Measurements from ENCODE around the gene APRT. TPM values are rescaled to one million over a fixed set of nuclear protein-coding genes. Genes with fewer than 3 reads are reported as not detected.
"Not testable (repeated sequence)": the region's sequence is repeated elsewhere in the genome, so short reads cannot be mapped to it uniquely, and the experiment has no call there.

The APRT gene
- total RNA-seq, 6 donors from 2014 or later, result 76.5 to 147 (median 124) TPM

GRCh38 chr16:88793251-88793954 lies 18.3 kb downstream of the APRT start:
- DNase-seq (peak in 1 of 2 donors; percentile 48), ATAC-seq (ENCODE audit: low FRiP score in 2 of 2) (peak in 1 of 2 donors; percentile 17)
- TF ChIP-seq EP300 (IDR thresholded peaks at IDR 0.05), result no peak
- no peak for TF ChIP-seq POLR2AphosphoS5 (IDR thresholded peaks at IDR 0.05)
- H3K9me3 ChIP-seq, result no peaks in the 10 kb centered on the region
- H3K4me3 ChIP-seq, result no peak overlapping the region
- no peaks in the 10 kb centered on the region for H3K27me3 ChIP-seq
- peak overlapping the region in 1 of 4 donors; percentile 11 for H3K27ac ChIP-seq
- 31 to 52% methylated on average over 5 to 34 of the region's 35 CpGs for WGBS, 2 donors
- no peaks in the 10 kb centered on the region for H3K36me3 ChIP-seq
- peaks cover 4 to 39% (median 11%) of the 10 kb centered on the region in 4 donors for H3K4me1 ChIP-seq

GRCh38 chr16:88792668-88793250 lies 19.0 kb downstream of the APRT start:
- 86 to 92% methylated on average over 5 to 12 of the region's 12 CpGs for WGBS, 2 donors
- no peak for TF ChIP-seq EP300 (IDR thresholded peaks at IDR 0.05)
- no peak for TF ChIP-seq POLR2AphosphoS5 (IDR thresholded peaks at IDR 0.05)
- TF ChIP-seq CTCF (IDR thresholded peaks at IDR 0.05), result no peak
- TF ChIP-seq POLR2A (IDR thresholded peaks at IDR 0.05), result no peak
- DNase-seq (peak in 1 of 2 donors; percentile 58), ATAC-seq (ENCODE audit: low FRiP score in 2 of 2) (peak in 1 of 2 donors; percentile 47)
- Histone ChIP-seq H3K27ac (no peak overlapping the region), H3K36me3 (no peaks in the 10 kb centered on the region), H3K9me3 (no peaks in the 10 kb centered on the region), H3K4me3 (no peak overlapping the region), H3K27me3 (no peaks in the 10 kb centered on the region), H3K4me1 (peaks cover 4 to 39% (median 11%) of the 10 kb centered on the region in 4 donors)

- ATAC-seq (ENCODE audit: low FRiP score in 2 of 2) (peak in 1 of 2 donors; percentile 27), DNase-seq (no peak)
- no peak overlapping the region for H3K4me3 ChIP-seq
- no peak overlapping the region for H3K27ac ChIP-seq
- no peaks in the 10 kb centered on the region for H3K9me3 ChIP-seq
- H3K27me3 ChIP-seq, result no peaks in the 10 kb centered on the region
- 20 to 54% methylated on average over 1 to 13 of the region's 13 CpGs for WGBS, 2 donors
- no peaks in the 10 kb centered on the region for H3K36me3 ChIP-seq
- peaks cover 4 to 39% (median 11%) of the 10 kb centered on the region in 4 donors for H3K4me1 ChIP-seq
- TF ChIP-seq EP300 (IDR thresholded peaks at IDR 0.05) (no peak), CTCF (IDR thresholded peaks at IDR 0.05) (no peak), POLR2AphosphoS5 (IDR thresholded peaks at IDR 0.05) (no peak), POLR2A (IDR thresholded peaks at IDR 0.05) (no peak)
These were observed 19.6 kb downstream of the APRT start for GRCh38 chr16:88792078-88792550.

- H3K27ac ChIP-seq, result peak overlapping the region; percentile 1 to 62 (median 42)
- H3K9me3 ChIP-seq, result no peaks in the 10 kb centered on the region
- 18 to 23% methylated on average over 13 to 22 of the region's 24 CpGs for WGBS, 2 donors
- H3K4me3 ChIP-seq, result peak overlapping the region in 2 of 4 donors; percentile 13 to 14
- TF ChIP-seq EP300 (IDR thresholded peaks at IDR 0.05) (no peak), POLR2A (IDR thresholded peaks at IDR 0.05) (no peak), CTCF (IDR thresholded peaks at IDR 0.05) (no peak), POLR2AphosphoS5 (IDR thresholded peaks at IDR 0.05) (no peak)
- no peaks in the 10 kb centered on the region for H3K27me3 ChIP-seq
- peak; percentile 35 to 79 for ATAC-seq (ENCODE audit: low FRiP score in 2 of 2)
- no peaks in the 10 kb centered on the region for H3K36me3 ChIP-seq
- DNase-seq, result peak; percentile 77 to 86
- peaks cover 6 to 42% (median 13%) of the 10 kb centered on the region in 4 donors for H3K4me1 ChIP-seq
These were observed 21.2 kb downstream of the APRT start for GRCh38 chr16:88790312-88791211.

- no peak overlapping the region for H3K27ac ChIP-seq
- DNase-seq (no peak), ATAC-seq (ENCODE audit: low FRiP score in 2 of 2) (peak in 1 of 2 donors; percentile 29)
- H3K4me3 ChIP-seq, result no peak overlapping the region
- no peak for TF ChIP-seq POLR2A (IDR thresholded peaks at IDR 0.05)
- no peak for TF ChIP-seq EP300 (IDR thresholded peaks at IDR 0.05)
- no peak for TF ChIP-seq POLR2AphosphoS5 (IDR thresholded peaks at IDR 0.05)
- TF ChIP-seq CTCF (IDR thresholded peaks at IDR 0.05), result no peak
- peaks cover 7 to 36% (median 13%) of the 10 kb centered on the region in 4 donors for H3K4me1 ChIP-seq
- no peaks in the 10 kb centered on the region for H3K36me3 ChIP-seq
- no peaks in the 10 kb centered on the region for H3K9me3 ChIP-seq
- WGBS, 2 donors, result 58 to 73% methylated on average over 6 to 7 of the region's 7 CpGs
- no peaks in the 10 kb centered on the region for H3K27me3 ChIP-seq
These were observed 22.1 kb downstream of the APRT start for GRCh38 chr16:88789594-88789993.

GRCh38 chr16:88788749-88789148 lies 23.0 kb downstream of the APRT start:
- 93 to 96% methylated on average over 8 of the region's 8 CpGs for WGBS, 2 donors
- H3K4me3 ChIP-seq; H3K27me3 ChIP-seq; H3K27ac ChIP-seq; ATAC-seq (ENCODE audit: low FRiP score in 2 of 2); H3K36me3 ChIP-seq; DNase-seq; H3K9me3 ChIP-seq: not testable (repeated sequence)
- H3K4me1 ChIP-seq, result peaks cover 10 to 38% (median 19%) of the 10 kb centered on the region in 4 donors
